GM18526 (cell line): ENCODE data around the gene TMCO4.

ENCODE experiments used
- POLR2A ChIP-seq: IDR thresholded peaks from 3 replicates; pipeline ENCODE4 v1.6.1; 2011; ENCODE audit not compliant: insufficient read length; ENCODE audit errors: extremely low read depth

Gene TMCO4

GRCh38 chr1:19793360-19794046, 6.2 kb downstream of the TMCO4 start:
- TF ChIP-seq POLR2A = no peak

- TF ChIP-seq POLR2A = no peak
Observed at GRCh38 chr1:19792237-19793002, 7.3 kb downstream of the TMCO4 start.

- no peak for TF ChIP-seq POLR2A
Observed at GRCh38 chr1:19786988-19787423, 12.7 kb downstream of the TMCO4 start.

- TF ChIP-seq POLR2A = no peak
Observed at GRCh38 chr1:19785660-19786059, 14.1 kb downstream of the TMCO4 start.

GRCh38 chr1:19780267-19780877, 19.3 kb downstream of the TMCO4 start:
- no peak for TF ChIP-seq POLR2A

GRCh38 chr1:19776933-19777332, 22.8 kb downstream of the TMCO4 start:
- no peak for TF ChIP-seq POLR2A

- no peak for TF ChIP-seq POLR2A
Observed at GRCh38 chr1:19776287-19776686, 23.4 kb downstream of the TMCO4 start.

GRCh38 chr1:19775831-19776230, 23.9 kb downstream of the TMCO4 start:
- no peak for TF ChIP-seq POLR2A

- TF ChIP-seq POLR2A = no peak
Observed at GRCh38 chr1:19775317-19775716, 24.4 kb downstream of the TMCO4 start.

GRCh38 chr1:19774180-19774785, 25.4 kb downstream of the TMCO4 start:
- TF ChIP-seq POLR2A = no peak

GRCh38 chr1:19773485-19773884, 26.2 kb downstream of the TMCO4 start:
- no peak for TF ChIP-seq POLR2A

- no peak for TF ChIP-seq POLR2A
Observed at GRCh38 chr1:19772053-19772452, 27.7 kb downstream of the TMCO4 start.

- TF ChIP-seq POLR2A = no peak
Observed at GRCh38 chr1:19771350-19771749, 28.4 kb downstream of the TMCO4 start.

GRCh38 chr1:19770436-19771190, 29.1 kb downstream of the TMCO4 start:
- no peak for TF ChIP-seq POLR2A
